H1 (cell line): Measurements from ENCODE around the gene PAXX. TPM values are rescaled to one million over a fixed set of nuclear protein-coding genes. Genes with fewer than 3 reads are reported as not detected.

Source experiments
- CHD7 ChIP-seq: fragments of 300-600 bp; sonication (generic); IDR thresholded peaks from 2 replicates; pipeline ENCODE4 v1.7.1; 2012; ENCODE audit warnings: low read length, moderate library complexity, mild to moderate bottlenecking, inconsistent platforms; ENCODE audit not compliant: insufficient replicate concordance
- polyA plus RNA-seq, 7 experiments: library from polyadenylated mRNA; depleted of rRNA in 3 of 7; stranded (reverse) in 5 of 7; unstranded in 2 of 7; fragments of >200 nt in 5 of 7; fragments of 200-250 nt in 2 of 7; gene quantifications; 1 replicate in 5 of 7; 2 replicates in 1 of 7; 4 replicates in 1 of 7; pipeline versions ENCODE4 v1.2.1 to v1.2.3, GENCODE V29; 2011 to 2013; ENCODE audit warnings: missing spikeins in 2 of 7, mixed read lengths in 2 of 7
- total RNA-seq: library from RNA; stranded (reverse); fragmentation: NEBNext Ultra II Directional; extraction: Animal tissue kit (Norgen Biotek cat#: 25700); gene quantifications from 2 replicates; pipeline ENCODE4 v1.2.1, GENCODE V29; 2021

The PAXX gene
- total and polyA plus RNA-seq, 2 of the 8 experiments (the other 6 are each of a cell fraction or from before 2014, with no cell fraction given), result 43.4 to 45.9 TPM

DNA sequence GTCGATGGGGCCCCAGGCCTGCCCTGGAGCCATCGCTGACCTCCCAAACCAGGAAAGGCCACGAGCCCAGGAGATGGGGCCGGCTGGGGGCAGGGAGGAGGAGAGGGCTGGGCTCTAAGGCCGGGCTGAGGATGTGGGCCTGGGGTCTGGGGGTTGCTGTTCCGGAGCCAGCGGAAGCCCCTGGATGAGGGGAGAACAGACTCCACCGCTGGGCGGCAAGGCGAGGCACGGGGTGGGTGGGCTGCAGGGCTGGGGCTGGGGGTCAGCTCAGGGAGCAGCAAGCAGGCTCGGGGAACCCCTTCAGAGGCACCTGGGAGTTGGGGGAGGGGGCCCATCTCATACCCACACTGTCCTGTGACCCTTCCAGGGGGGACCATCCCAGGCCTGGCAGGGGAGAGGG is 28.5 kb upstream of the PAXX start (continued):
- no peak for TF ChIP-seq CHD7
